Cardiac muscle cell (in vitro differentiated cells and primary cell): Measurements from ENCODE around the gene SFPQ. TPM values are rescaled to one million over a fixed set of nuclear protein-coding genes. Genes with fewer than 3 reads are reported as not detected.
"Not testable (repeated sequence)": the region's sequence is repeated elsewhere in the genome, so short reads cannot be mapped to it uniquely, and the experiment has no call there.

ENCODE experiments used
- DNase-seq, 2 donors: peaks; one replicate each; pipeline versions ENCODE4 v3.0.0 to v3.0.0-alpha.2; 2010 to 2017; ENCODE audit warnings: low read depth in 1 of 2, low spot score in 1 of 2
- H3K27ac ChIP-seq: fragments of 200-600 bp; sonication (generic); 2 replicates; pipeline ENCODE4 v1.5.1; 2016
- H3K27me3 ChIP-seq: fragments of 200-600 bp; sonication (generic); 2 replicates; pipeline ENCODE4 v1.6.0; 2016; ENCODE audit warnings: control low read depth
- H3K36me3 ChIP-seq: fragments of 200-600 bp; sonication (generic); 2 replicates; pipeline ENCODE4 v1.5.1; 2016; ENCODE audit warnings: control low read depth
- H3K4me1 ChIP-seq: fragments of 200-600 bp; sonication (generic); 2 replicates; pipeline ENCODE4 v1.8.1; 2017; ENCODE audit warnings: low read depth, mild to moderate bottlenecking, mixed run types
- H3K4me3 ChIP-seq: fragments of 200-600 bp; sonication (generic); 2 replicates; pipeline ENCODE4 v1.5.1; 2016; ENCODE audit warnings: mild to moderate bottlenecking
- H3K9me3 ChIP-seq: fragments of 200-600 bp; sonication (generic); 2 replicates; pipeline ENCODE4 v1.5.1; 2017; ENCODE audit warnings: low read depth, mild to moderate bottlenecking, control low read depth
- CTCF ChIP-seq: IDR thresholded peaks from 2 replicates; pipeline ENCODE4 v1.5.1; 2012; ENCODE audit warnings: low read depth, mild to moderate bottlenecking, low read length
- polyA plus RNA-seq: library from polyadenylated mRNA; unstranded; fragments of >200 nt; fragmentation: Nextera tagmentation; extraction: Ambion mirVana; gene quantifications from 2 replicates; pipeline ENCODE4 v1.2.1, GENCODE V29; 2016
- total RNA-seq: library from RNA; depleted of rRNA; stranded (reverse); fragments of >200 nt; gene quantifications from 2 replicates; pipeline ENCODE4 v1.2.3, GENCODE V29; 2016

SFPQ gene
- total and polyA plus RNA-seq, 2 experiments from 2014 or later: 193 to 281 TPM

- no peak for TF ChIP-seq CTCF
Observed at GRCh38 chr1:35173909-35174540, 18.9 kb downstream of the SFPQ start.

GRCh38 chr1:35173491-35173890 is 19.5 kb downstream of the SFPQ start:
- H3K36me3 ChIP-seq: peaks cover 34% of the 10 kb centered on the region
- H3K27me3 ChIP-seq: no peaks in the 10 kb centered on the region
- no peaks in the 10 kb centered on the region for H3K9me3 ChIP-seq
- TF ChIP-seq CTCF: no peak
- H3K4me1 ChIP-seq: no peaks in the 10 kb centered on the region
- DNase-seq: no peak
- H3K4me3 ChIP-seq: no peak overlapping the region
- H3K27ac ChIP-seq: peak overlapping the region; percentile 7

More at GRCh38 chr1:35173909-35174540, 18.9 kb downstream of the SFPQ start:
- Histone ChIP-seq H3K27me3 (no peaks in the 10 kb centered on the region), H3K4me1 (no peaks in the 10 kb centered on the region), H3K27ac (peak overlapping the region; percentile 20), H3K9me3 (no peaks in the 10 kb centered on the region), H3K4me3 (no peak overlapping the region), H3K36me3 (peaks cover 39% of the 10 kb centered on the region)
- DNase-seq: no peak

GRCh38 chr1:35172022-35172421 is 20.9 kb downstream of the SFPQ start:
- no peak for TF ChIP-seq CTCF
- no peak for DNase-seq
- no peaks in the 10 kb centered on the region for H3K27me3 ChIP-seq
- H3K9me3 ChIP-seq: no peaks in the 10 kb centered on the region
- peaks cover 19% of the 10 kb centered on the region for H3K36me3 ChIP-seq
- H3K4me3 ChIP-seq: no peak overlapping the region
- H3K4me1 ChIP-seq: no peaks in the 10 kb centered on the region
- H3K27ac ChIP-seq: no peak overlapping the region

- no peak for DNase-seq
Observed at GRCh38 chr1:35171579-35171978, 21.4 kb downstream of the SFPQ start.

GRCh38 chr1:35164893-35165292 is 28.1 kb downstream of the SFPQ start:
- Histone ChIP-seq H3K27ac (no peak overlapping the region), H3K36me3 (no peaks in the 10 kb centered on the region), H3K4me3 (no peak overlapping the region), H3K4me1 (no peaks in the 10 kb centered on the region), H3K27me3 (no peaks in the 10 kb centered on the region), H3K9me3 (no peaks in the 10 kb centered on the region)
- DNase-seq: no peak
- no peak for TF ChIP-seq CTCF

More at GRCh38 chr1:35171579-35171978, 21.4 kb downstream of the SFPQ start:
- Histone ChIP-seq H3K36me3 (peaks cover 16% of the 10 kb centered on the region), H3K4me3 (no peak overlapping the region), H3K9me3 (no peaks in the 10 kb centered on the region), H3K4me1 (no peaks in the 10 kb centered on the region), H3K27ac (no peak overlapping the region), H3K27me3 (no peaks in the 10 kb centered on the region)
- TF ChIP-seq CTCF: no peak

- no peaks in the 10 kb centered on the region for H3K9me3 ChIP-seq
- no peaks in the 10 kb centered on the region for H3K27me3 ChIP-seq
- no peak overlapping the region for H3K27ac ChIP-seq
- TF ChIP-seq CTCF: no peak
- no peak for DNase-seq
- H3K4me3 ChIP-seq: no peak overlapping the region
- H3K4me1 ChIP-seq: peaks cover 3% of the 10 kb centered on the region
- no peaks in the 10 kb centered on the region for H3K36me3 ChIP-seq
Observed at GRCh38 chr1:35151220-35151619, 41.7 kb downstream of the SFPQ start.

- peak overlapping the region; percentile 58 for H3K27ac ChIP-seq
- peak overlapping the region; percentile 3 for H3K4me3 ChIP-seq
- H3K4me1 ChIP-seq: peaks cover 54% of the 10 kb centered on the region
- H3K9me3 ChIP-seq, H3K36me3 ChIP-seq, DNase-seq, H3K27me3 ChIP-seq: not testable (repeated sequence)
Observed at GRCh38 chr1:35145892-35146549, 46.9 kb downstream of the SFPQ start.
